GM12865 (cell line): ENCODE results near the gene EPHB3.

Source experiments
- DNase-seq: peaks from one replicate; pipeline ENCODE4 v3.0.0; 2010; ENCODE audit warnings: low read depth
- H3K4me3 ChIP-seq: 2 replicates; pipeline ENCODE4 v1.5.1; 2011; ENCODE audit warnings: mild to moderate bottlenecking, low read depth, low read length, control low read depth
- TF ChIP-seq, protein P1 (sequence below): IDR thresholded peaks from 2 replicates; pipeline ENCODE4 v1.5.1; 2011; ENCODE audit warnings: low read length, control low read depth, low read depth, inconsistent platforms; ENCODE audit not compliant: insufficient read depth; ENCODE audit errors: missing control alignments

EPHB3 gene

DNA sequence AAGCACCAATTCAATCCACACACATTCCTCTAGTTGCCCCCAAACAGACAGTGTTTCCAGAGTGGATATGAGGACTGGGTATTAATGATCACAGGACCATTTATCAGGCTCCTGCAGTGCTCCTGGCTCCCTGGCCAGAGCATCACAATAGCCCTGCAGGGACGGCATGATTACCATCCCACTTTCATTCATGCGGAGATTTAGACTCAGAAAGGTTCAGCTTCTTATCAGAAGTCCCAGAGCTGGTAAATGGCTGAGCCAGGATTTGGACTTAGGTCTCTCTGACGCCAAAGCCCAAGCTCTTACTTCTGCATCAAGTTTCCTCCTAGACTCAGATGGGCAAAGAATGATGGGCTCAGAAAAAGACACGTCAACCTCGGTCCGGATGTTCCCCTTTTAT is 2.9 kb upstream of the EPHB3 start:
- DNase-seq = no peak
- no peak overlapping the region for H3K4me3 ChIP-seq
- TF ChIP-seq, protein P1, sequence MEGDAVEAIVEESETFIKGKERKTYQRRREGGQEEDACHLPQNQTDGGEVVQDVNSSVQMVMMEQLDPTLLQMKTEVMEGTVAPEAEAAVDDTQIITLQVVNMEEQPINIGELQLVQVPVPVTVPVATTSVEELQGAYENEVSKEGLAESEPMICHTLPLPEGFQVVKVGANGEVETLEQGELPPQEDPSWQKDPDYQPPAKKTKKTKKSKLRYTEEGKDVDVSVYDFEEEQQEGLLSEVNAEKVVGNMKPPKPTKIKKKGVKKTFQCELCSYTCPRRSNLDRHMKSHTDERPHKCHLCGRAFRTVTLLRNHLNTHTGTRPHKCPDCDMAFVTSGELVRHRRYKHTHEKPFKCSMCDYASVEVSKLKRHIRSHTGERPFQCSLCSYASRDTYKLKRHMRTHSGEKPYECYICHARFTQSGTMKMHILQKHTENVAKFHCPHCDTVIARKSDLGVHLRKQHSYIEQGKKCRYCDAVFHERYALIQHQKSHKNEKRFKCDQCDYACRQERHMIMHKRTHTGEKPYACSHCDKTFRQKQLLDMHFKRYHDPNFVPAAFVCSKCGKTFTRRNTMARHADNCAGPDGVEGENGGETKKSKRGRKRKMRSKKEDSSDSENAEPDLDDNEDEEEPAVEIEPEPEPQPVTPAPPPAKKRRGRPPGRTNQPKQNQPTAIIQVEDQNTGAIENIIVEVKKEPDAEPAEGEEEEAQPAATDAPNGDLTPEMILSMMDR = no peak

- no peak overlapping the region for H3K4me3 ChIP-seq
- TF ChIP-seq, protein P1 = no peak
- no peak for DNase-seq
Observed at GRCh38 chr3:184559336-184559735, 2.2 kb upstream of the EPHB3 start.

- no peak overlapping the region for H3K4me3 ChIP-seq
- DNase-seq = no peak
- TF ChIP-seq, protein P1 = no peak
Observed at GRCh38 chr3:184560531-184560930, 1.1 kb upstream of the EPHB3 start.

DNA sequence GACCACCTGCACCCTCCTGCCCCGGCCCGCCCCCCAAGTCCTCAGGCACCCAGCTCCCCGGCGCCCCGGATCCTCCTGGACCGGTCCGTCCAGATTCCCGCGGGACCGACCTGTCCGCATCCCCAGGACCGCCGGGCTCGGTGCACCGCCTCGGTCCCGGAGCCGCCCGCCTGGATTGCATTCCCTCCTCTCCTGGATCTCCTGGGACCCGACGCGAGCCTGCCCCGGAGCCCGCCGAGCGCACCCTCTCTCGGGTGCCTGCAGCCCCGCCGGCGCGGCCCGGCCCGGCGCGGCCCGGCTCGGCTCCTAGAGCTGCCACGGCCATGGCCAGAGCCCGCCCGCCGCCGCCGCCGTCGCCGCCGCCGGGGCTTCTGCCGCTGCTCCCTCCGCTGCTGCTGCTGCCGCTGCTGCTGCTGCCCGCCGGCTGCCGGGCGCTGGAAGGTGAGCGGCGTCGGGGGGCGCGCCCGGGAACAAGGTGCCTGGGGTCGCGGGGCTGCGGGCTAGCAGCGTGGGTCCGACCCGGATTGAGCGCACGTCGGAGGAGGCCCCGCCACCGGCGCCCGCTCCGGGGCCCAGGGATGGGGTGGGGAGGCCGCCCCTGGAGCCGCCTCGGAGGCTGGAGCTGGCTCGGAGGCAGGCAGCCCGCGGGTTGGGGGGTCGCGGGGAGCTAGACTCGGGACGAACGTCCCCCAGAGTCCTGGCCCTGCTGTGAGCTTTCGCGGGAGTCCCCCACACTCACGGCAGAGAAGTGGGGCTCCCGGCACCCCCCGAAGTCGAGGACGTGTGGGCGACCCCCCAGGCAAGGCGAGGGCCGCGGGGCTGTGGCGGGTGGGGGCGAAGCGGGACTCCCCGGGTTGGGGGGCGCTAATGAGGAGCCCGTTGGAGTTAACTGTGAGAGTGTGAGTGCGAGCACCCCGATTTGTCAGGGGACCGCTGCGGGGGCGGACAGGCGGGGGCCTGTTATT is 610 bp downstream of the EPHB3 start:
- TF ChIP-seq, protein P1 = no peak
- DNase-seq = no peak
- H3K4me3 ChIP-seq = no peak overlapping the region

DNA sequence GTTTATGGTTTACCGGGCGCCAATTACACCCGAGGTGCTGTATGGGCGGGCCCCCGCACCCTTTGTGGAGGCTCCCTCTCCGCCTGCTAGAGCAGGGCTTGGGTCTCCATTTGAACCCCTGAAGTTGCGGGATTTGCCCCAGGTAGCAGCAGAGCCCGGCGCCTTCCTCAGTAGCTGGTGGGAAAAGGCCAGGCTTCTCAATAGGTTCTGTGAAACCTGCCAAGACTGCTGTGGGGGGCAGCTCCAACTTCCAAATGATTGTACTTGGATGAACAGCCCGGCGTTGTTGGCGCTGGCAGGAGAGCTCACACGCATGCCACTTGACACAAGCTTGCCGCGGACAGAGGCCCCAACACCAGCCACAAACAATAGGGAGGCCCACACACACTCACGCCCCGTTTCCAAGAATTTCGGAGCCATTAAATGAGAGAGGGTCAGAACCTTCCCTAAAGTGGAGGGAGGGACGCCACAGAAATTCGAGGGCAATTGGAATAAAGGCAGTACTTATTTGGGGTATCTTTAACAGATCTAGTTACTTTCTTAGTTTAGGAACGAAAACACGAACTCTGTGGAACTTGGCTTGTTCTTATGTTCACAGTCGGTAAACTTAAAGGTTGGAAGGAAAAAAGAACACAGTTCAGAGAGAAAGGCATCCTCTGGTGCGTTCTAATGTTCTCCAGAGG is 1.4 kb downstream of the EPHB3 start:
- DNase-seq = no peak
- TF ChIP-seq, protein P1 = no peak
- no peak overlapping the region for H3K4me3 ChIP-seq

DNA sequence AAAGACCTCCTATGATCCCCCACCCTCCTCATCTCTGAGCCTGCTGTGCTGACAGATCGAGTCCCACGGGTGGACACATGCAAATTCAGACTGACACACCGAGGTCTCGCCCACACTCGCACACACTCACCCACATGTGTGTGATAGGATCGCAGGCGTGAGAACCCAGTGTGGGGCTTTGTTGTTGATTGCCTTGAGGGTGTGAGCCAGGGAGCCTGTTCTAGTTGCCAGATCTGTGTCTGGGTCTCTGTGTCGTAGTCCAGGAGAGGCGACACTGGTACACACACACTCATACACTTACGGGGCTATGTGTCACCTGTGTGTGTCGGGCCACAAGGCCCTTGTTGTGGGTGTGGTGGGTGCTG is 2.0 kb downstream of the EPHB3 start:
- no peak overlapping the region for H3K4me3 ChIP-seq
- TF ChIP-seq, protein P1 = no peak
- DNase-seq = no peak
